Measurements from ENCODE around the gene MYO1G.

Gene MYO1G

GRCh38 chr7:44980393-44981034 lies 1.7 kb upstream of the MYO1G start:
- no peaks in the 10 kb centered on the region for H3K9me3 ChIP-seq (replicated peaks in 1 of 2; ENCODE audit: control insufficient read depth in 2 of 2, insufficient read depth in 1 of 2, low read depth in 1 of 2, low read length in 2 of 2)
- peaks cover 0 to 8% of the 10 kb centered on the region in 2 donors for H3K4me1 ChIP-seq (ENCODE audit: control insufficient read depth in 2 of 2, insufficient read depth in 1 of 2, low read depth in 1 of 2, low read length in 2 of 2)
- no peak overlapping the region for H3K9ac ChIP-seq (ENCODE audit: low read depth, low read length, poor library complexity)
- no peak overlapping the region for H2BK120ac ChIP-seq (ENCODE audit: low read depth, low read length)
- no peak overlapping the region for H2BK5ac ChIP-seq (ENCODE audit: low read length)
- H3K18ac ChIP-seq (ENCODE audit: low read length), result no peak overlapping the region
- DNase-seq (ENCODE audit: low spot score), result no peak
- no peak overlapping the region for H4K91ac ChIP-seq (ENCODE audit: low read depth, low read length, poor library complexity)
- no peak overlapping the region for H2BK12ac ChIP-seq (ENCODE audit: low read length)
- WGBS, 2 donors (ENCODE audit: extremely low coverage in 2 of 2, insufficient read length in 2 of 2, insufficient replicate concordance in 1 of 2), result no CpG with 5 or more reads among the region's 8 CpGs
- no peak overlapping the region for H3K14ac ChIP-seq (ENCODE audit: low read length)
- H3K79me1 ChIP-seq (ENCODE audit: low read depth, low read length), result peaks cover 1% of the 10 kb centered on the region
- peaks cover 27 to 35% of the 10 kb centered on the region in 2 donors for H3K36me3 ChIP-seq (replicated peaks in 1 of 2; ENCODE audit: control insufficient read depth in 2 of 2, insufficient read depth in 2 of 2, low read length in 2 of 2)
- H3K23ac ChIP-seq (ENCODE audit: low read depth, low read length, poor library complexity), result no peak overlapping the region
- no peak overlapping the region for H3K27ac ChIP-seq (replicated peaks; ENCODE audit: low read length)
- H2BK15ac ChIP-seq (ENCODE audit: low read length), result no peak overlapping the region
- no peak overlapping the region for H2AK5ac ChIP-seq (ENCODE audit: low read depth, low read length)
- H2AFZ ChIP-seq (ENCODE audit: low read length), result no peak overlapping the region
- no peak overlapping the region for H4K8ac ChIP-seq (ENCODE audit: low read depth, low read length)
- H3K4me3 ChIP-seq (ENCODE audit: low read length in 2 of 2), result no peak overlapping the region
- H3K4me2 ChIP-seq (ENCODE audit: insufficient read depth, low read length, poor library complexity, severe bottlenecking), result no peak overlapping the region
- no peaks in the 10 kb centered on the region for H3K27me3 ChIP-seq (ENCODE audit: control insufficient read depth in 3 of 3, insufficient read depth in 3 of 3, low read depth in 1 of 3, low read length in 3 of 3)
- no peak overlapping the region for H3K4ac ChIP-seq (ENCODE audit: low read length)

- H2AFZ ChIP-seq (ENCODE audit: low read length), result no peak overlapping the region
- no peak overlapping the region for H3K23ac ChIP-seq (ENCODE audit: low read depth, low read length, poor library complexity)
- H3K79me1 ChIP-seq (ENCODE audit: low read depth, low read length), result peaks cover 1% of the 10 kb centered on the region
- H2AK5ac ChIP-seq (ENCODE audit: low read depth, low read length), result no peak overlapping the region
- H3K4me1 ChIP-seq (ENCODE audit: control insufficient read depth in 2 of 2, insufficient read depth in 1 of 2, low read depth in 1 of 2, low read length in 2 of 2), result peaks cover 0 to 3% of the 10 kb centered on the region in 2 donors
- no peak overlapping the region for H3K9ac ChIP-seq (ENCODE audit: low read depth, low read length, poor library complexity)
- no CpG with 5 or more reads among the region's 8 CpGs for WGBS, 2 donors (ENCODE audit: extremely low coverage in 2 of 2, insufficient read length in 2 of 2, insufficient replicate concordance in 1 of 2)
- H3K36me3 ChIP-seq (replicated peaks in 1 of 2; ENCODE audit: control insufficient read depth in 2 of 2, insufficient read depth in 2 of 2, low read length in 2 of 2), result peaks cover 22 to 29% of the 10 kb centered on the region in 2 donors
- no peak overlapping the region for H2BK120ac ChIP-seq (ENCODE audit: low read depth, low read length)
- H3K27ac ChIP-seq (replicated peaks; ENCODE audit: low read length), result no peak overlapping the region
- no peaks in the 10 kb centered on the region for H3K27me3 ChIP-seq (ENCODE audit: control insufficient read depth in 3 of 3, insufficient read depth in 3 of 3, low read depth in 1 of 3, low read length in 3 of 3)
- no peaks in the 10 kb centered on the region for H3K9me3 ChIP-seq (replicated peaks in 1 of 2; ENCODE audit: control insufficient read depth in 2 of 2, insufficient read depth in 1 of 2, low read depth in 1 of 2, low read length in 2 of 2)
- no peak overlapping the region for H2BK15ac ChIP-seq (ENCODE audit: low read length)
- no peak overlapping the region for H4K91ac ChIP-seq (ENCODE audit: low read depth, low read length, poor library complexity)
- H3K4me3 ChIP-seq (ENCODE audit: low read length in 2 of 2), result no peak overlapping the region
- no peak overlapping the region for H3K18ac ChIP-seq (ENCODE audit: low read length)
- H3K4me2 ChIP-seq (ENCODE audit: insufficient read depth, low read length, poor library complexity, severe bottlenecking), result no peak overlapping the region
- no peak overlapping the region for H2BK5ac ChIP-seq (ENCODE audit: low read length)
- no peak overlapping the region for H2BK12ac ChIP-seq (ENCODE audit: low read length)
- H3K4ac ChIP-seq (ENCODE audit: low read length), result no peak overlapping the region
- H4K8ac ChIP-seq (ENCODE audit: low read depth, low read length), result no peak overlapping the region
- no peak overlapping the region for H3K14ac ChIP-seq (ENCODE audit: low read length)
- DNase-seq (ENCODE audit: low spot score), result no peak
These were observed 922 bp upstream of the MYO1G start for GRCh38 chr7:44979481-44980392.

GRCh38 chr7:44977959-44978335 lies 868 bp downstream of the MYO1G start:
- H2AK5ac ChIP-seq (ENCODE audit: low read depth, low read length), result no peak overlapping the region
- H3K4me3 ChIP-seq (ENCODE audit: low read length in 2 of 2), result no peak overlapping the region
- H4K8ac ChIP-seq (ENCODE audit: low read depth, low read length), result no peak overlapping the region
- no peak overlapping the region for H3K27ac ChIP-seq (replicated peaks; ENCODE audit: low read length)
- H3K18ac ChIP-seq (ENCODE audit: low read length), result no peak overlapping the region
- no peak overlapping the region for H4K91ac ChIP-seq (ENCODE audit: low read depth, low read length, poor library complexity)
- no peaks in the 10 kb centered on the region for H3K4me1 ChIP-seq (ENCODE audit: control insufficient read depth in 2 of 2, insufficient read depth in 1 of 2, low read depth in 1 of 2, low read length in 2 of 2)
- peaks cover 4 to 11% of the 10 kb centered on the region in 2 donors for H3K36me3 ChIP-seq (replicated peaks in 1 of 2; ENCODE audit: control insufficient read depth in 2 of 2, insufficient read depth in 2 of 2, low read length in 2 of 2)
- peak overlapping the region; percentile 86 for H3K23ac ChIP-seq (ENCODE audit: low read depth, low read length, poor library complexity)
- no peak overlapping the region for H2BK120ac ChIP-seq (ENCODE audit: low read depth, low read length)
- H2BK15ac ChIP-seq (ENCODE audit: low read length), result no peak overlapping the region
- H3K4me2 ChIP-seq (ENCODE audit: insufficient read depth, low read length, poor library complexity, severe bottlenecking), result no peak overlapping the region
- no peak overlapping the region for H2AFZ ChIP-seq (ENCODE audit: low read length)
- DNase-seq (ENCODE audit: low spot score), result no peak
- H3K79me1 ChIP-seq (ENCODE audit: low read depth, low read length), result peaks cover 1% of the 10 kb centered on the region
- no peaks in the 10 kb centered on the region for H3K9me3 ChIP-seq (replicated peaks in 1 of 2; ENCODE audit: control insufficient read depth in 2 of 2, insufficient read depth in 1 of 2, low read depth in 1 of 2, low read length in 2 of 2)
- H2BK5ac ChIP-seq (ENCODE audit: low read length), result no peak overlapping the region
- no peak overlapping the region for H3K4ac ChIP-seq (ENCODE audit: low read length)
- no CpG with 5 or more reads among the region's 6 CpGs for WGBS, 2 donors (ENCODE audit: extremely low coverage in 2 of 2, insufficient read length in 2 of 2, insufficient replicate concordance in 1 of 2)
- H2BK12ac ChIP-seq (ENCODE audit: low read length), result no peak overlapping the region
- H3K9ac ChIP-seq (ENCODE audit: low read depth, low read length, poor library complexity), result peak overlapping the region; percentile 15
- peak overlapping the region; percentile 23 for H3K14ac ChIP-seq (ENCODE audit: low read length)
- peaks cover 0 to 5% (median 0%) of the 10 kb centered on the region in 3 experiments for H3K27me3 ChIP-seq (ENCODE audit: control insufficient read depth in 3 of 3, insufficient read depth in 3 of 3, low read depth in 1 of 3, low read length in 3 of 3)

GRCh38 chr7:44977304-44977958 lies 1.4 kb downstream of the MYO1G start:
- Histone ChIP-seq H3K36me3 (replicated peaks in 1 of 2; ENCODE audit: control insufficient read depth in 2 of 2, insufficient read depth in 2 of 2, low read length in 2 of 2) (peaks cover under 1 to 7% of the 10 kb centered on the region in 2 donors), H4K8ac (ENCODE audit: low read depth, low read length) (no peak overlapping the region), H3K23ac (ENCODE audit: low read depth, low read length, poor library complexity) (no peak overlapping the region), H3K18ac (ENCODE audit: low read length) (no peak overlapping the region), H3K14ac (ENCODE audit: low read length) (no peak overlapping the region), H2BK12ac (ENCODE audit: low read length) (no peak overlapping the region), H2BK15ac (ENCODE audit: low read length) (no peak overlapping the region), H3K4me2 (ENCODE audit: insufficient read depth, low read length, poor library complexity, severe bottlenecking) (no peak overlapping the region), H3K27ac (replicated peaks; ENCODE audit: low read length) (no peak overlapping the region), H3K9me3 (replicated peaks in 1 of 2; ENCODE audit: control insufficient read depth in 2 of 2, insufficient read depth in 1 of 2, low read depth in 1 of 2, low read length in 2 of 2) (no peaks in the 10 kb centered on the region), H4K91ac (ENCODE audit: low read depth, low read length, poor library complexity) (no peak overlapping the region), H2AFZ (ENCODE audit: low read length) (no peak overlapping the region), H3K4ac (ENCODE audit: low read length) (no peak overlapping the region), H2BK120ac (ENCODE audit: low read depth, low read length) (no peak overlapping the region), H3K9ac (ENCODE audit: low read depth, low read length, poor library complexity) (no peak overlapping the region), H3K4me1 (ENCODE audit: control insufficient read depth in 2 of 2, insufficient read depth in 1 of 2, low read depth in 1 of 2, low read length in 2 of 2) (no peaks in the 10 kb centered on the region), H3K4me3 (ENCODE audit: low read length in 2 of 2) (no peak overlapping the region), H2AK5ac (ENCODE audit: low read depth, low read length) (no peak overlapping the region), H2BK5ac (ENCODE audit: low read length) (no peak overlapping the region), H3K79me1 (ENCODE audit: low read depth, low read length) (peaks cover 1% of the 10 kb centered on the region), H3K27me3 (ENCODE audit: control insufficient read depth in 3 of 3, insufficient read depth in 3 of 3, low read depth in 1 of 3, low read length in 3 of 3) (peaks cover 0 to 6% (median 0%) of the 10 kb centered on the region in 3 experiments)
- WGBS, 2 donors (ENCODE audit: extremely low coverage in 2 of 2, insufficient read length in 2 of 2, insufficient replicate concordance in 1 of 2), result no CpG with 5 or more reads among the region's 8 CpGs
- no peak for DNase-seq (ENCODE audit: low spot score)

All from neuronal stem cell (in vitro differentiated cells).